OCI-LY3 (cell line): ENCODE measurements around the gene VTI1A.

Source experiments
- EZH2phosphoT487 ChIP-seq: fragments of 200-600 bp; shearing (Covaris generic); IDR thresholded peaks from 2 replicates; pipeline ENCODE4 v1.6.1; 2018; ENCODE audit warnings: antibody characterized with exemption, mixed run types, low read depth
- TF ChIP-seq, protein P1 (sequence below): fragments of 200-600, 300-600 bp; sonication (generic); IDR thresholded peaks from 2 replicates; pipeline ENCODE4 v1.5.1; 2014; ENCODE audit warnings: antibody characterized with exemption, low read length, low read depth

DNA sequence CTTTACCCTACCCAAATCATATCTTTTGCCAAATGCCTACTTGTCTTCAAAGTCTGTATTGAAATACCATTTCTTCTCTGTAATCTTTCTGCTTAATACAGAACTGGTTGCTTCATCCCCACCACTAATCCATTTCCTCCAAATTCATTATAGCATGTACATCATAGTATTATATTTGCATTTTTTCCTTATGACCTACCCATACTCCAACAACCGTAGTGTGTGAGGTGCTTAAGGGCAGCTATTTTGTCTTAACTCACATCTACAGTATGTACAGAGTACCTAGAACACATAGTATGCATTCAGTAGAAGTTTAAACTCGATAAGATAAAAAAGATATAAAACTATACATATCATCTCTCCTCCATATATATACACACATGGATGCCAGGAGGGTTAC, 49.4 kb upstream of the VTI1A start:
- TF ChIP-seq, protein P1, sequence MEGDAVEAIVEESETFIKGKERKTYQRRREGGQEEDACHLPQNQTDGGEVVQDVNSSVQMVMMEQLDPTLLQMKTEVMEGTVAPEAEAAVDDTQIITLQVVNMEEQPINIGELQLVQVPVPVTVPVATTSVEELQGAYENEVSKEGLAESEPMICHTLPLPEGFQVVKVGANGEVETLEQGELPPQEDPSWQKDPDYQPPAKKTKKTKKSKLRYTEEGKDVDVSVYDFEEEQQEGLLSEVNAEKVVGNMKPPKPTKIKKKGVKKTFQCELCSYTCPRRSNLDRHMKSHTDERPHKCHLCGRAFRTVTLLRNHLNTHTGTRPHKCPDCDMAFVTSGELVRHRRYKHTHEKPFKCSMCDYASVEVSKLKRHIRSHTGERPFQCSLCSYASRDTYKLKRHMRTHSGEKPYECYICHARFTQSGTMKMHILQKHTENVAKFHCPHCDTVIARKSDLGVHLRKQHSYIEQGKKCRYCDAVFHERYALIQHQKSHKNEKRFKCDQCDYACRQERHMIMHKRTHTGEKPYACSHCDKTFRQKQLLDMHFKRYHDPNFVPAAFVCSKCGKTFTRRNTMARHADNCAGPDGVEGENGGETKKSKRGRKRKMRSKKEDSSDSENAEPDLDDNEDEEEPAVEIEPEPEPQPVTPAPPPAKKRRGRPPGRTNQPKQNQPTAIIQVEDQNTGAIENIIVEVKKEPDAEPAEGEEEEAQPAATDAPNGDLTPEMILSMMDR = no peak
- TF ChIP-seq EZH2phosphoT487 = no peak
